HepG2 (cell line): ENCODE measurements around the gene MAJIN. TPM values are rescaled to one million over a fixed set of nuclear protein-coding genes. Genes with fewer than 3 reads are reported as not detected.
A peak's percentile ranks its signal among the peaks of the same experiment; 100 is the strongest.

Source experiments
- ATF1 ChIP-seq: IDR thresholded peaks from 2 replicates; pipeline ENCODE4 v1.6.1; 2016; ENCODE audit warnings: mild to moderate bottlenecking, control low read depth
- E2F2 ChIP-seq: sonication (generic); formaldehyde crosslinking; IDR thresholded peaks from 2 replicates; pipeline ENCODE4 v1.4.0; 2020; ENCODE audit warnings: missing genetic modification reagents, borderline replicate concordance
- HOMEZ ChIP-seq: IDR thresholded peaks from 2 replicates; pipeline ENCODE4 v1.6.1; 2016; ENCODE audit warnings: low read depth
- HOXA7 ChIP-seq: sonication (generic); formaldehyde crosslinking; IDR thresholded peaks from 2 replicates; pipeline ENCODE4 v1.8.1; 2022; ENCODE audit warnings: mild to moderate bottlenecking, missing genetic modification reagents, moderate library complexity
- IKZF1 ChIP-seq: fragments of 450-650 bp; IDR thresholded peaks from 2 replicates; pipeline ENCODE4 v1.7.1; 2016
- MATR3 ChIP-seq: sonication (generic); formaldehyde crosslinking; IDR thresholded peaks from 2 replicates; pipeline ENCODE4 v1.4.0; 2020; ENCODE audit warnings: missing genetic modification reagents
- NFIB ChIP-seq: sonication (generic); formaldehyde crosslinking; IDR thresholded peaks from 2 replicates; pipeline ENCODE4 v1.9.0; 2021; ENCODE audit warnings: missing genetic modification reagents, mild to moderate bottlenecking, borderline replicate concordance
- NR3C1 ChIP-seq: sonication (generic); formaldehyde crosslinking; IDR thresholded peaks from 2 replicates; pipeline ENCODE4 v1.4.0; 2020; ENCODE audit warnings: missing genetic modification reagents
- SALL2 ChIP-seq: sonication (generic); formaldehyde crosslinking; IDR thresholded peaks from 2 replicates; pipeline ENCODE4 v1.8.1; 2023; ENCODE audit warnings: mild to moderate bottlenecking, missing genetic modification reagents, inconsistent platforms
- SNAI1 ChIP-seq: sonication (generic); formaldehyde crosslinking; IDR thresholded peaks from 2 replicates; pipeline ENCODE4 v1.5.0; 2020; ENCODE audit warnings: mild to moderate bottlenecking, missing genetic modification reagents, borderline replicate concordance
- SP5 ChIP-seq: IDR thresholded peaks from 2 replicates; pipeline ENCODE4 v1.6.1; 2016; ENCODE audit warnings: low read depth, borderline replicate concordance
- THAP11 ChIP-seq: IDR thresholded peaks from 2 replicates; pipeline ENCODE4 v1.6.1; 2016; ENCODE audit warnings: missing biosample characterization, missing genetic modification reagents
- THAP9 ChIP-seq: sonication (generic); formaldehyde crosslinking; IDR thresholded peaks from 2 replicates; pipeline ENCODE4; 2020; ENCODE audit warnings: missing genetic modification reagents, mild to moderate bottlenecking, borderline replicate concordance
- ZBTB1 ChIP-seq: sonication (generic); formaldehyde crosslinking; IDR thresholded peaks from 2 replicates; pipeline ENCODE4 v1.4.0; 2020; ENCODE audit warnings: missing genetic modification reagents, borderline replicate concordance
- ZFP36L2 ChIP-seq: sonication (generic); formaldehyde crosslinking; IDR thresholded peaks from 2 replicates; pipeline ENCODE4 v1.4.0; 2020; ENCODE audit warnings: missing genetic modification reagents
- ZGPAT ChIP-seq: IDR thresholded peaks from 2 replicates; pipeline ENCODE4 v1.6.1; 2016; ENCODE audit warnings: mild to moderate bottlenecking
- ZNF350 ChIP-seq: sonication (generic); formaldehyde crosslinking; IDR thresholded peaks from 2 replicates; pipeline ENCODE4 v1.4.0; 2020; ENCODE audit warnings: mild to moderate bottlenecking, low read depth, missing genetic modification reagents, borderline replicate concordance
- ZNF468 ChIP-seq: sonication (generic); formaldehyde crosslinking; IDR thresholded peaks from 2 replicates; pipeline ENCODE4 v1.8.0; 2022; ENCODE audit warnings: mild to moderate bottlenecking, moderate library complexity, missing genetic modification reagents
- ZNF513 ChIP-seq: sonication (generic); formaldehyde crosslinking; conservative IDR thresholded peaks from 2 replicates; pipeline ENCODE4 v1.5.0; 2020; ENCODE audit warnings: missing genetic modification reagents
- ZNF615 ChIP-seq: sonication (generic); formaldehyde crosslinking; IDR thresholded peaks from 2 replicates; pipeline ENCODE4 v1.5.0; 2020; ENCODE audit warnings: mild to moderate bottlenecking, missing genetic modification reagents, borderline replicate concordance
- ZNF839 ChIP-seq: sonication (generic); formaldehyde crosslinking; IDR thresholded peaks from 2 replicates; pipeline ENCODE4 v1.4.0; 2020; ENCODE audit warnings: missing genetic modification reagents, mild to moderate bottlenecking, borderline replicate concordance
- polyA plus RNA-seq, 8 experiments: library from polyadenylated mRNA; depleted of rRNA in 3 of 8; stranded (reverse) in 7 of 8; unstranded in 1 of 8; fragments of >200 nt; fragmentation: Illumina TruSeq in 4 of 8; extraction: Trizol in 4 of 8; gene quantifications; 2 replicates each; pipeline versions ENCODE4 v1.2.1 to v1.2.3, GENCODE V29; 2011 to 2016; ENCODE audit warnings: low read depth in 4 of 8, missing spikeins in 1 of 8, mixed read lengths in 1 of 8; ENCODE audit not compliant: insufficient read depth in 1 of 8
- total RNA-seq, 5 experiments: library from RNA; depleted of rRNA; stranded (reverse); fragments of >200 nt; fragmentation: Illumina TruSeq; extraction: Trizol; gene quantifications; 2 replicates each; pipeline ENCODE4 v1.2.3, GENCODE V29; 2016; ENCODE audit warnings: low read depth in 1 of 5

Gene MAJIN
- total and polyA plus RNA-seq, 2 of the 13 experiments (the other 11 are each of a cell fraction or from before 2014, with no cell fraction given) = not detected

GRCh38 chr11:64923944-64924909 lies 47.7 kb downstream of the MAJIN start, which contains the start of gene PPP2R5B (continued):
- TF ChIP-seq THAP9 (CRISPR knock-in tag) = peak; percentile 21; the same call in 1 of the 2 replicates
- no peak for TF ChIP-seq ZFP36L2
- TF ChIP-seq HOXA7 (CRISPR knock-in tag) = no peak
- TF ChIP-seq MATR3 = no peak
- TF ChIP-seq E2F2 (CRISPR knock-in tag) = no peak
- TF ChIP-seq ATF1 = peak; percentile 89
- TF ChIP-seq ZNF839 (CRISPR knock-in tag) = no peak
- TF ChIP-seq ZNF513 (CRISPR knock-in tag) = 0 out of 2 replicates have a peak, but pooled peaks have one; percentile 67
- no peak for TF ChIP-seq IKZF1
- TF ChIP-seq THAP11 (CRISPR knock-in tag) = peak; percentile 97
- TF ChIP-seq ZBTB1 (CRISPR knock-in tag) = no peak
- no peak for TF ChIP-seq SALL2 (CRISPR knock-in tag)
- 0 out of 2 replicates have a peak, but pooled peaks have one; percentile 77 for TF ChIP-seq SNAI1 (CRISPR knock-in tag)
- TF ChIP-seq NFIB (CRISPR knock-in tag) = no peak
- TF ChIP-seq ZNF615 = no peak
- 0 out of 2 replicates have a peak, but pooled peaks have one; percentile 18 for TF ChIP-seq SP5 (CRISPR knock-in tag)
- TF ChIP-seq ZNF468 (CRISPR knock-in tag) = no peak
- TF ChIP-seq HOMEZ (CRISPR knock-in tag) = no peak
- no peak for TF ChIP-seq NR3C1 (CRISPR knock-in tag)
- peak; percentile 75; the same call in 1 of the 2 replicates for TF ChIP-seq ZGPAT (CRISPR knock-in tag)
- peak; percentile 81 for TF ChIP-seq ZNF350 (CRISPR knock-in tag)
